Memory B cell (primary cell): ENCODE results near the gene TNS3.

Source experiments
- ATAC-seq: fragments of 150-1000 bp; cut with Tn5 transposase; 2 replicates; pipeline ENCODE4 v1.10.0; 2021; ENCODE audit warnings: low read depth, mild to moderate bottlenecking, moderate library complexity
- DNase-seq, 2 donors: peaks; one replicate each; pipeline ENCODE4 v3.0.0; 2022; ENCODE audit warnings: low spot score in 2 of 2
- H3K27ac Mint-ChIP-seq: one replicate; pipeline ENCODE4 v1.8.0; 2022; ENCODE audit warnings: mild to moderate bottlenecking, moderate library complexity, mixed read lengths
- H3K27me3 Mint-ChIP-seq: one replicate; pipeline ENCODE4 v1.8.0; 2022; ENCODE audit warnings: mixed read lengths
- H3K36me3 Mint-ChIP-seq: one replicate; pipeline ENCODE4 v1.8.0; 2022; ENCODE audit warnings: mild to moderate bottlenecking, mixed read lengths
- H3K4me1 Mint-ChIP-seq: one replicate; pipeline ENCODE4 v1.8.0; 2022; ENCODE audit warnings: mixed read lengths
- H3K4me3 Mint-ChIP-seq: one replicate; pipeline ENCODE4 v1.8.0; 2022; ENCODE audit warnings: mild to moderate bottlenecking, moderate library complexity, mixed read lengths
- H3K9me3 Mint-ChIP-seq: one replicate; pipeline ENCODE4 v1.8.0; 2022; ENCODE audit warnings: mixed read lengths

Gene TNS3

DNA sequence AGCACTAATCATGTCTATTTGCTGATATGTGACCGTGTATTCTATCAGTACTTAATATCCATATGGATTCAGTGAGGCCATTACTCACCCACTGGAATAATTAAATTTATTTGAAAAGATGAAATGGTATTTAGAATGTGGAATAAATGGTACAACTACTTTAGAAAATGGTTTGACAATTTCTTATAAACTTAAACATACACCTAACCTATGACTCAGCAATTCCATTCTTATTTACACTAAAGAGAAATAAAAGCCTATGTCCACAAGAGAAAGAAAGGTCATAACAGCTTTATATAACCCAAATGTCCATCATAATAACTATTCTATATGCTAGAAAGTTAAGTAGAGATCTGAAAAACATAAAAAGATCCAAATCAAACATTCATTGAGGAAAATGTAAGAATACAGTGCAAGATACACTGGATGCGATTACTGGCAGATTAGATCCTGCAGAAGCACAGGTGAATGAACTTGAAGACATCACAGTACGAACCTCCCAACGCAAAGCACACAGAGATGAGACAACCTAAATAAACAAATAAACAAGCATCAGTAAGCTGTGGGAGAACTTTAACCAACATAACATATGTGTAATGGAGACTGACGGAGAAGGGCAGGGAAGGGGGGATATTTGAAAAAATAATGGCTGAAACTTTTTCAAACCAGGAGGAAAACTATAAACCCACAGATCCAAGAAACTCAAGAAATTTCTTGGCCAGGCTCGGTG is 51.9 kb downstream of the TNS3 start:
- ATAC-seq (no peak), DNase-seq (no peak)
- Mint-ChIP-seq H3K27me3 (no peaks in the 10 kb centered on the region), H3K27ac (no peak overlapping the region), H3K36me3 (peaks cover 25% of the 10 kb centered on the region), H3K4me3 (no peak overlapping the region), H3K4me1 (peaks cover 15% of the 10 kb centered on the region), H3K9me3 (no peaks in the 10 kb centered on the region)

DNA sequence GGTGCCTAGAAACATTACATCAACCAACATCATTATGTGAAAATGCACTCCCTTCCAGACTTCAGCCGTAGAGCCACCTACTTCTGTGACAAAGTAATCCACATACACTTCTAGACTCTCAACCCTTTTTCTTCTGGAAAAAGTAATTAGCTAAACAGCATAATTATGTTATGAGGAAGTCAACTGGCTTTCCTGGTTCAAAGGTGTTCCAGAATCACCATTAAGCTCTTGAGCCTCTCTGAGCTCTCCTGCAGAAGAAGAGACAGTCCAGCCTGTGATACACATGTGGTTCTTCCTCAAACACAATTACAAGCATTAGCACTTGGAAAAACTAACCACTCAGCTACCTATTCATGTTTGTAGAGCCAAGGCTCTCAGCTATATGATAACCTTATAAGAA is 52.5 kb downstream of the TNS3 start:
- Mint-ChIP-seq H3K4me3 (no peak overlapping the region), H3K36me3 (peaks cover 25% of the 10 kb centered on the region), H3K27me3 (no peaks in the 10 kb centered on the region), H3K27ac (no peak overlapping the region), H3K4me1 (peaks cover 13% of the 10 kb centered on the region), H3K9me3 (no peaks in the 10 kb centered on the region)
- no peak for ATAC-seq
- DNase-seq, result no peak

DNA sequence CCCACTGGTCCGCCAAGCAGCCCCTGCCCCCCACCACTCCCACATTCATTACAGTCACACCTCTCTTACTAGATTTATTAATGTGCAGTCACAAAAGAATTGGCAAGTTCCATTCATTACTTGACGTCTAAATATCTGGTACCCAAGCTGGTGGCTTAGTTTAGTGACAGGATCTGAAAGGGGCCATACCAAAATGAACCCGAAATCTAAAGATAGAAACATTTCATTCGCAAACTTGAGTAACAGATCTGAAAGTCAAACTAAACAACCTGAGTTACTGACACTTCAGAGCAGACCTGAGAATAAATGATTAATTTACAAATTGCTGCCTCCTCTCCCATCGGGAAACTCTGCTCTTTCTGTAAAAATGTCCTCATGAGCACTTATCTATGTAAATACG is 53.4 kb downstream of the TNS3 start:
- peak overlapping the region; percentile 31 for H3K27ac Mint-ChIP-seq
- no peak for DNase-seq
- no peaks in the 10 kb centered on the region for H3K27me3 Mint-ChIP-seq
- peaks cover 28% of the 10 kb centered on the region for H3K36me3 Mint-ChIP-seq
- no peaks in the 10 kb centered on the region for H3K9me3 Mint-ChIP-seq
- peaks cover 15% of the 10 kb centered on the region for H3K4me1 Mint-ChIP-seq
- ATAC-seq, result no peak
- no peak overlapping the region for H3K4me3 Mint-ChIP-seq

DNA sequence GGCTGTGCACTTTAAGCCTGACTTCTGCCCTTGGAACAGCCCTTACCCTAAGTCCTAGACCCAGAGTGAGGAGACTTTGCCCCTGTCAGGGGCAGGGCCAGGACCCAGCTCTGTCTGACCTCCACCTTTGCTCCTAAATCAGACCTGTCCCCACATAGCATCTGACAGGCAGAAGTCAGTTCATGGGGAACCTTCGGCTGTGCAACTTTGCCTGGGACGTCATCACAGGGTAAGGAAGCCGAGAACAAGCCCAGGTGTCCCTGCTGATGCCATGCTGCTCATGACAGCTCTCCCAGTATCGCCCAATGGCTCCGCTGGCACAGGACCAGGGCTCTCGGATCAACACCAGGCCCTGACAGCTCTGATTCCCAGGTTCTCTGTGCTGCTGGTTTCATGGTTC is 55.4 kb downstream of the TNS3 start:
- no peaks in the 10 kb centered on the region for H3K9me3 Mint-ChIP-seq
- no peak overlapping the region for H3K4me3 Mint-ChIP-seq
- H3K27ac Mint-ChIP-seq, result no peak overlapping the region
- DNase-seq (no peak), ATAC-seq (no peak)
- H3K27me3 Mint-ChIP-seq, result no peaks in the 10 kb centered on the region
- peaks cover 25% of the 10 kb centered on the region for H3K36me3 Mint-ChIP-seq
- H3K4me1 Mint-ChIP-seq, result peaks cover 16% of the 10 kb centered on the region

DNA sequence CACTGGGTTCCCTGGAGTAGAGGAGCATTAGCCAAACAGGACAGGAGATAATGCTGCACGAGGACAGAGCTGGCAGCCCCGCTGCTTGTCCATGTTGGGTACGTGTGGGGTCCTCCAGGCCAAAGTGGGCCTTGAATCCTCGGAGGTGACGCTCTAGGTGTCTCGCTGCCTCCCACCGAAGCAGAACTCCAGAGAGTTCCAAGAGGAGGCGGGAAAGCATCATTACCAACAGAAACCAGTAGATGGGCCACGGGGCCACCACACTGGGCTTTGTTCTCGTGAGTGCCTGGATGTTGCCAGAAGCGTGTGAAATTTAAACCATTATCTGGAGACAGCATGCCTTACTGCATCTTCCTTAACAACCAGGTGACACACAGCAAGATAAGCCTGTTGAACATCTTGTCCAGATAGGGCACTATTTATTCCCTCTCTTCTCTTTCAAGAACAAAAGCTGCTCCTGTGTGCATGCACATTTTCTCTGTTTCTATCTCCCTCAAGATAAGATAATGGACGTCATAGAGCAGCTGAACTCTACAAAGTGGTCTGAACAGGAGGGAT is 56.8 kb downstream of the TNS3 start:
- Mint-ChIP-seq H3K27ac (no peak overlapping the region), H3K4me1 (peaks cover 14% of the 10 kb centered on the region), H3K4me3 (no peak overlapping the region), H3K27me3 (no peaks in the 10 kb centered on the region), H3K9me3 (no peaks in the 10 kb centered on the region), H3K36me3 (peaks cover 24% of the 10 kb centered on the region)
- ATAC-seq, result no peak
- no peak for DNase-seq

DNA sequence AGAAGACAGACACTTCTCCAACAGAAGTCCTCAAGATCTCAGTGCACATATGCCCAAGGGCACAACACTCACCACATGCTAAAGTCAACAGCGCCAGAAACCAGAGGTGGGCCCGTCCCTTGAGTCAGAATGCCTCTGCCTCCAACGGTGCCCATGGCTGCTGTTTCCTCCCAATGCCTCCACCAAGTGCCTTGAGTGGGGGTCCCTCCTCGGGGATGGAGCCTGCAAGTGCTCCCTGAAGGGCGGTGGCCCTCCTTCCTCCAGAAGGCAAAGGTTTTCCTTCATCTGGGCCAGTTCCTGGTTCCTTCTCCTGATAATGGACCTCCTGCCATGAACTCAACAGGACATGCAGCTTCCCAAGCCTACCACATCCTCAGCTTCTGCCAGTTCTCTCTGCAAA is 58.5 kb downstream of the TNS3 start:
- Mint-ChIP-seq H3K36me3 (peaks cover 18% of the 10 kb centered on the region), H3K4me3 (no peak overlapping the region), H3K27ac (no peak overlapping the region), H3K4me1 (peaks cover 11% of the 10 kb centered on the region), H3K27me3 (no peaks in the 10 kb centered on the region), H3K9me3 (no peaks in the 10 kb centered on the region)
- no peak for ATAC-seq
- DNase-seq, result no peak

DNA sequence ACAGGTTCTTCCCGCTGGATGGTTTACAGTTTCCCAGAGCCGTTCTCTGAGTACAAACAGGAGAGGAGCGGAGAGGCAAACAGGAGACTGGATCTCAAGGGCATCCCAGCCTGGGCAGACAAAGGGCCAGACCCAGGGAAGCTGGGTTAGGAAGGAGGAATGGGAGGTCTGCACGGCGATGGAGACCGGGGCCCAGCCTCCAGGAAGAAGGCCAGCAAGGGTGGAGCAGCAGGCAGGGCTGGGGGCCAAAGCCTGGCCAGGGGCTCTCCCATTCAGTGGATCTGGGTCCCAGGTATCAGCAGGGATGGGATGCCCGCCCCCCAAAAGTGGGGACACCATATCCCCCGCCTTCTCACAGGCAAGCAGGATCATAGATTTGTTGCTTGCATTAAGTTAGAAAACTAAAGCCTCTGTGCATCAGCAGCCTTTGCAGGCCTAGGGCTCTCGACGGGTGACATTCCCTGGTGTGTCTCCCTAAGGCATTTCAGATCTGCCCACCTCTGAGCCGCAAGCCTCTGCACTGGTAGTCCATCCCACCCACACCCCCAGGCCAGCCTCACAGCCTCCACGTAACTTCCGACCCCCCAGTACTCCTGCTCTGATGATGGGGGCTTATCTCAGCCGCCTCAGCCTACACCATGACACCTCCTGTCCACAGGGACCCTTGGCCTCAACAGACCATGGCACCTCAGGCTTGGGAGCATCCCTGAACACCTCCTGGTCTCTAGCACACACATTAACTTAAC is 59.9 kb downstream of the TNS3 start:
- H3K36me3 Mint-ChIP-seq, result peaks cover 17% of the 10 kb centered on the region
- H3K9me3 Mint-ChIP-seq, result no peaks in the 10 kb centered on the region
- H3K4me3 Mint-ChIP-seq, result no peak overlapping the region
- ATAC-seq (no peak), DNase-seq (no peak)
- H3K27ac Mint-ChIP-seq, result no peak overlapping the region
- H3K27me3 Mint-ChIP-seq, result no peaks in the 10 kb centered on the region
- peaks cover 18% of the 10 kb centered on the region for H3K4me1 Mint-ChIP-seq

DNA sequence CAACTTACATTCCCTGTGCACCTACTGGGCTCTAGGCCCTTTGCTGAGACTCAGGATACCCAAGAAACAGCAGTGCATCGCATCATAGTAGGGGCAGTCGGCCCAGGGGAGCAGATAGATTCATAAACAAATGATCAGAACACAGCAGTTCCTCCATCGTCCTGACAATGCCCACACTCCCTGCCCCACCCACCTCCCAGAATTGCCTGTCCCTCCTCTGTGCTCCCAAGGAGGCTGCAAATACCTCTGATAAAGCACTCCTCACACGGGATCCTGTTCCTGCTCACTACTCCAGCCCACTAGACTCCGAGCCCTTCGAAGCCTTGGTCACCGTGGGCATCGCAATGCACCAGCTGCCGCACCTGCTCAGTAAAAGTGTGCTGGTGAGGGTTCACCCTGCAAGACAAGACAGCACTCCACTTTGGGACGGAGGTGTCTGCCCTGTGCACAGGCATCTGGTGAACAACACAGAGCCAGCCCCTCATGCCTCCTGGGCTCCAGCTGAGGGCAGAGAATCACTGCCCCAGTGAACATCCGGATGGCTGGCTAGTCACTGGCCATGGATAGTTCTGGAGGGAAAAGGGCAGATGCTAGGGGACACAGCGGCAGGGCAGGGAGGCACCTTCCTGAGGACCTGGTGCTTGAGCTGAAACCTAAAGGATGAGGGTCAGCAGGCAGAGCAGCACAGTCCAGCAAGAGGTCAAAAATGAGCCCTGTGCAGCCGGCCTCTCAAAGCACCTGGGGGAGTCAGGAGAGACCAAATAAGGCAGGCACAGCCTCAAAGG is 60.7 kb downstream of the TNS3 start:
- Mint-ChIP-seq H3K4me1 (peaks cover 18% of the 10 kb centered on the region), H3K36me3 (peaks cover 17% of the 10 kb centered on the region)

DNA sequence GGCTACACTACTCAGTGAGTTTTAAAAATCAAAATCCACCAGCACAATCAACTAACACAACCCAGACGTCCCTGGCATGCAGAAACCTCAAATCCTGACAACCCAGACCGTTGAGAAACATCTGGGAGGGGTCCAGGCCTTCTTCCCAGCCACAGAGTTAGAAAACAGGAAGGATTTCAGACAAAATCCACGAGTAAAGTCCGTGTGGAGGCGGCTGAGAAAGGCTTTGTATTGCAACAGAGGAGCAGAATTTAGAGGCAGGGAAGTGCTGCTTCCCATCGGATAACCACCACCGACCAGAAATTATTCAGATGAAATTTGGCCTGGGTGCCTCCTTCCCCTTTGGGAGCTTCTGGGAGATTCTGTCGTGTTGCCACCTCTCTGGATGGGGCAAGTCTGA is 61.5 kb downstream of the TNS3 start:
- no peaks in the 10 kb centered on the region for H3K27me3 Mint-ChIP-seq
- H3K9me3 Mint-ChIP-seq, result no peaks in the 10 kb centered on the region
- H3K4me3 Mint-ChIP-seq, result no peak overlapping the region
- ATAC-seq (no peak), DNase-seq (no peak)
- H3K4me1 Mint-ChIP-seq, result peaks cover 14% of the 10 kb centered on the region
- peaks cover 13% of the 10 kb centered on the region for H3K36me3 Mint-ChIP-seq
- no peak overlapping the region for H3K27ac Mint-ChIP-seq

More for the DNA sequence above, 60.7 kb downstream of the TNS3 start:
- no peaks in the 10 kb centered on the region for H3K27me3 Mint-ChIP-seq
- no peak for DNase-seq
- H3K27ac Mint-ChIP-seq, result no peak overlapping the region
- H3K4me3 Mint-ChIP-seq, result no peak overlapping the region
- ATAC-seq, result no peak
- H3K9me3 Mint-ChIP-seq, result no peaks in the 10 kb centered on the region

DNA sequence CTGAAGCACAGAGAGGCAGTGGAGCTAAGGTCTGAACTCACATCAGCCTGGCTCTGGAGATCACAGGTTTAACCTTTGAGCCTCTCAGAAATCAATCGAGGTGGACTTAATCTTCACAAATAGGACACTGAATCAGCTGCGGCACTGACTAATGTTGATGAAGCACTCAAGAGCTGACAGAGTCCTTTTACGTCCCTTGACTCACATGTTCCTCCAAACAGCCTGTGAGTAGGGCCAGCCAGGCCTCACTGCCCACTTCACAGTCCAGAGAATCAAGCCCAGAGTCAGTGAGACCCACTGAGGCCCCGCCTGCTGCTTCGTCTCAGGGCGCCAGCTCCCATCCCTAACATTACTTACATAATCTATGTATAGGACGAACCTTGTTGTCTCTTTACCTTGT is 63.1 kb downstream of the TNS3 start:
- H3K27me3 Mint-ChIP-seq, result no peaks in the 10 kb centered on the region
- H3K27ac Mint-ChIP-seq, result no peak overlapping the region
- no peaks in the 10 kb centered on the region for H3K9me3 Mint-ChIP-seq
- ATAC-seq, result no peak
- H3K36me3 Mint-ChIP-seq, result peaks cover 7% of the 10 kb centered on the region
- H3K4me3 Mint-ChIP-seq, result no peak overlapping the region
- DNase-seq, result no peak
- peaks cover 11% of the 10 kb centered on the region for H3K4me1 Mint-ChIP-seq

DNA sequence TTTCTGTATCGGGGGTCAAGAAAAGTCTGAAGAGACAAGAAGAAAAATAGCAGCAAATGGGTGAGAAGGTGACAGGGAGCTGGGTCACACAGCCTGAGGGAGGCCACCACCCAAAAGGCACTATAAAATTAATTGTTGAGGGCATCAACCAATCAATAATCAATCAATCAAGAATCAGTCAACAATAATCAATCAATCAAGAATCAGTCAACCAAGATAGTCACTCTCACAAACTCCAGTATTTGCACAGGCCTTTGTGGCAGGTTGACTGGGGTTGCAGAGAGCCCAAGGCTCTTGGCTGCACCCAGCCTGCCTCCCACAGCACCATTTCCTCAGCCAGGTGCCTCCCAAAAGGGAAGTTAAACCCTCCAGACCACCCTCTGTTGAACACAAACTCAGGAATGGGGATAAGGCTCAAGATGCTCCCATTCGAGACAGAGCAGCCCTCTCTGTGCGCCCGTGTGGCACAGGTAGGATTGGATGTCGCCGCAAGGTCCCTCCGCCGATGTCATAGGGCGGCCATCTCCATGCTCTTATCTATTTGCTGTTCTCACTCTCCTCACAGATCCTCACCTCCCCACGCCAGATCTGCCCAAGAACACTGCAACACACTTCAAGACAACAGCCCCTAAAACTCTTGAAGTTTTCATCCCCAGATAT is 64.0 kb downstream of the TNS3 start:
- no peak overlapping the region for H3K4me3 Mint-ChIP-seq
- no peaks in the 10 kb centered on the region for H3K9me3 Mint-ChIP-seq
- H3K4me1 Mint-ChIP-seq, result peaks cover 9% of the 10 kb centered on the region
- H3K36me3 Mint-ChIP-seq, result peaks cover 4% of the 10 kb centered on the region
- H3K27ac Mint-ChIP-seq, result peak overlapping the region; percentile 39
- DNase-seq (no peak), ATAC-seq (no peak)
- H3K27me3 Mint-ChIP-seq, result no peaks in the 10 kb centered on the region

DNA sequence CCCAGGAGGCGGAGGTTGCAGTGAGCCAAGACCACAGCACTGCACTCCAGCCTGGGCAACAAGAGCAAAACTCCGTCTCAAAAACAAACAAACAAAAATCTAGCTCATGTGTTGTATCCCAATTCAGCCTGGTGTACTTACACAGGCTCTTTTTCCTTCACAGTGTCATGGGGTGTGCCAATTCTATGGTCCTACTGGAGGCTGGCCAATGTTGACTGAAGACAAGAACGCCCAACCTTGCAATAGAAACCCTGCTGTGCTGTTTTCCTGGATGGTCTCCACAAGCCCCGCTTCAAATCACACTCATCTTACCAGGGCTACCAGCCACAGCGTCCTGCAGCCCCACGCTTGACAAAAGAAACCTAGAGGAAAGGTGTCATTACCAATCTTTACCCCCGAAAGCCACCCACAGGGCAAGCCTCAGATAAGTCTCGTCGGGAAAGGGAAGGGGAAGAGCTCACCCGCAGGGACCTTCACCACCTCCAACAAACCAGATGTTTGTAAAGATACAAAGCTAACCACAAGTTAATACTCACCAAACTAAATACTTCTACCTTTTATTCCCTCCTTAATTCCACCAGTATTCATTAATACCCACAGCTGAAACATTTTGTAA is 64.8 kb downstream of the TNS3 start:
- no peak for DNase-seq
- Mint-ChIP-seq H3K4me1 (peaks cover 7% of the 10 kb centered on the region), H3K36me3 (peaks cover 2% of the 10 kb centered on the region), H3K27ac (peak overlapping the region; percentile 39), H3K27me3 (no peaks in the 10 kb centered on the region), H3K4me3 (no peak overlapping the region), H3K9me3 (no peaks in the 10 kb centered on the region)
- no peak for ATAC-seq

DNA sequence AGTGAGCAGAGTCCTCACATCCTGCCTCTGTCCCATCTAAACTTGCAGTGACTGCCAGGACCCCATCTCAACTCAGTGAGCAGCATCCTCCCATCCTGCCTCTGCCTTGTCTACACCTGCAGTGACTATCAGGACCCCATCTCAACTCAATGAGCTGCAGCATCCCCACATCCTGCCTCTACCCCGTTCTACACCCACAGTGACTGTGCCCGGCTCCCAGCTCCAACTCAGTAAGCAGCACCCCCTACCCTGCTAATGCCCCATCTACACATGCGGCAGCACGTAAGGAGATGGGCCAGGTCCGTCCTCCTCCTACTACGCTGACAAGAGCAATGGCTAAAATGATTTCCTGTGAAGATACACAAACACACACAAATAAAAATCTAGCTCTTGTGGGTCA is 65.5 kb downstream of the TNS3 start:
- ATAC-seq, result no peak
- Mint-ChIP-seq H3K27me3 (no peaks in the 10 kb centered on the region), H3K36me3 (peaks cover 2% of the 10 kb centered on the region), H3K9me3 (no peaks in the 10 kb centered on the region), H3K4me3 (no peak overlapping the region), H3K27ac (no peak overlapping the region), H3K4me1 (peaks cover 7% of the 10 kb centered on the region)
- DNase-seq, result no peak
